ENCODE data around the gene BAD. TPM values are rescaled to one million over a fixed set of nuclear protein-coding genes. Genes with fewer than 3 reads are reported as not detected.

BAD gene
- total and polyA plus RNA-seq, 2 donors (not counting 1 experiment from before 2014, with no cell fraction given), result 24.0 to 39.1 TPM

- no peak overlapping the region for H3K4me3 ChIP-seq (ENCODE audit: control extremely low read depth in 1 of 5, extremely low read depth in 1 of 5, insufficient read depth in 1 of 5, low read depth in 2 of 5, low read length in 4 of 5)
- H3K9ac ChIP-seq (ENCODE audit: low read length), result no peak overlapping the region
- H3K9me3 ChIP-seq (ENCODE audit: control extremely low read depth in 1 of 3, control insufficient read depth in 2 of 3, insufficient read depth in 1 of 3, low read length in 2 of 3), result no peaks in the 10 kb centered on the region
- TF ChIP-seq EZH2 (IDR thresholded peaks at IDR 0.05; ENCODE audit: borderline replicate concordance, insufficient read depth, low read depth, low read length, poor library complexity, severe bottlenecking), result no peak
- TF ChIP-seq, protein P1, sequence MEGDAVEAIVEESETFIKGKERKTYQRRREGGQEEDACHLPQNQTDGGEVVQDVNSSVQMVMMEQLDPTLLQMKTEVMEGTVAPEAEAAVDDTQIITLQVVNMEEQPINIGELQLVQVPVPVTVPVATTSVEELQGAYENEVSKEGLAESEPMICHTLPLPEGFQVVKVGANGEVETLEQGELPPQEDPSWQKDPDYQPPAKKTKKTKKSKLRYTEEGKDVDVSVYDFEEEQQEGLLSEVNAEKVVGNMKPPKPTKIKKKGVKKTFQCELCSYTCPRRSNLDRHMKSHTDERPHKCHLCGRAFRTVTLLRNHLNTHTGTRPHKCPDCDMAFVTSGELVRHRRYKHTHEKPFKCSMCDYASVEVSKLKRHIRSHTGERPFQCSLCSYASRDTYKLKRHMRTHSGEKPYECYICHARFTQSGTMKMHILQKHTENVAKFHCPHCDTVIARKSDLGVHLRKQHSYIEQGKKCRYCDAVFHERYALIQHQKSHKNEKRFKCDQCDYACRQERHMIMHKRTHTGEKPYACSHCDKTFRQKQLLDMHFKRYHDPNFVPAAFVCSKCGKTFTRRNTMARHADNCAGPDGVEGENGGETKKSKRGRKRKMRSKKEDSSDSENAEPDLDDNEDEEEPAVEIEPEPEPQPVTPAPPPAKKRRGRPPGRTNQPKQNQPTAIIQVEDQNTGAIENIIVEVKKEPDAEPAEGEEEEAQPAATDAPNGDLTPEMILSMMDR (IDR thresholded peaks at IDR 0.05), result no peak
- H3K9me3 Mint-ChIP-seq (ENCODE audit: insufficient read depth), result no peaks in the 10 kb centered on the region
- peaks cover 0 to 13% of the 10 kb centered on the region in 2 experiments for H3K36me3 ChIP-seq (replicated peaks in 1 of 2; ENCODE audit: control extremely low read depth in 1 of 2, control insufficient read depth in 1 of 2, extremely low read depth in 1 of 2, insufficient read depth in 2 of 2, low read length in 1 of 2)
- ChIA-PET POLR2A (interaction anchor here (0.6 to 1.2 kb wide), 2 partner anchors 8 to 31 kb away, joined by 3 read pairs; no protein-coding TSS in a partner anchor), CTCF (interaction anchor here (0.7 to 2.1 kb wide), 5 partner anchors 24 to 72 kb away, joined by 3 to 10 read pairs (median 4); partner anchors contain the start of genes CATSPERZ and ESRRA)
- H3K27me3 ChIP-seq (replicated peaks in 1 of 4; ENCODE audit: control extremely low read depth in 1 of 4, control insufficient read depth in 3 of 4, insufficient read depth in 4 of 4, low read length in 3 of 4), result no peaks in the 10 kb centered on the region
- no peak for DNase-seq
- H3K79me2 ChIP-seq (ENCODE audit: control insufficient read depth, insufficient read depth, low read length), result peaks cover 3% of the 10 kb centered on the region
- 96% methylated on average over 13 of the region's 17 CpGs for WGBS (ENCODE audit: insufficient coverage)
- ATAC-seq (ENCODE audit: low read depth), result no peak
- intact Hi-C loops (cut with micrococcal nuclease), result no loop called here
- H3K27ac Mint-ChIP-seq, result no peak overlapping the region
- H3K4me3 Mint-ChIP-seq, result no peak overlapping the region
- H4K20me1 ChIP-seq (ENCODE audit: control insufficient read depth, insufficient read depth, low read length, poor library complexity, severe bottlenecking), result no peaks in the 10 kb centered on the region
- no peak overlapping the region for H2AFZ ChIP-seq (ENCODE audit: insufficient read depth, low read depth, low read length, poor library complexity, severe bottlenecking)
- peaks cover 2% of the 10 kb centered on the region for H3K4me1 Mint-ChIP-seq
- H3K27ac ChIP-seq (ENCODE audit: low read length in 2 of 2), result no peak overlapping the region
- H3K27me3 Mint-ChIP-seq, result no peaks in the 10 kb centered on the region
- peaks cover 2 to 3% of the 10 kb centered on the region in 2 donors for H3K4me1 ChIP-seq (ENCODE audit: control insufficient read depth in 2 of 2, insufficient read depth in 2 of 2, low read length in 2 of 2)
- no peak overlapping the region for H3K4me2 ChIP-seq (replicated peaks; ENCODE audit: low read depth, low read length, poor library complexity, severe bottlenecking)
Measured at GRCh38 chr11:64276653-64277431, 7.6 kb downstream of the BAD start.

DNA sequence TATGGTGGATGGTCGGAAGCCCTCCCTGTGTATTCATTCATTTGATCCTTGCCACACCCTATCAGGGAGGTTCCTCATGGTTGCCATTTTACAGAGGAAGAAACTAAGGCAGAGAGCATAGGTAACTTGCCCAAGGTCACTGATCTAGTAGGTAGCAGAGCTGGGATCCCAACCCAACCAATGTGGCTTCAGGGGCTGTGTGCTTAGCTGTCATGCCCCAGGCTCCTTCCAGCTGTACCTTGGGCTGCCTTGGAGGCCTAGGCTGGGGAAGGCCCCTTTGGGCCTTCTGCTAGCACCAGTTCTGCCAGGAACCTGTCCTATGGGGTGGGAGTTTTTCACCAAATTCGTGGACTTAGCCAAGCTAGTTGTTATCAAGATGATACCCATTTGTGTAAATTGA lies 8.6 kb downstream of the BAD start:
- H2AFZ ChIP-seq (ENCODE audit: insufficient read depth, low read depth, low read length, poor library complexity, severe bottlenecking), result no peak overlapping the region
- no peaks in the 10 kb centered on the region for H3K9me3 ChIP-seq (ENCODE audit: control extremely low read depth in 1 of 3, control insufficient read depth in 2 of 3, insufficient read depth in 1 of 3, low read length in 2 of 3)
- POLR2A ChIA-PET, result interaction anchor here (1.2 kb wide), 1 partner anchor 9 kb away, joined by 3 read pairs; no protein-coding TSS in a partner anchor
- Mint-ChIP-seq H3K4me3 (no peak overlapping the region), H3K9me3 (ENCODE audit: insufficient read depth) (no peaks in the 10 kb centered on the region), H3K27ac (no peak overlapping the region), H3K4me1 (peaks cover 4% of the 10 kb centered on the region), H3K27me3 (no peaks in the 10 kb centered on the region)
- no peak for DNase-seq
- H3K36me3 ChIP-seq (replicated peaks in 1 of 2; ENCODE audit: control extremely low read depth in 1 of 2, control insufficient read depth in 1 of 2, extremely low read depth in 1 of 2, insufficient read depth in 2 of 2, low read length in 1 of 2), result peaks cover 0 to 13% of the 10 kb centered on the region in 2 experiments
- CTCF ChIA-PET, result interaction anchor here (1.1 to 2.1 kb wide), 2 partner anchors 25 to 71 kb away, joined by 4 to 8 read pairs; partner anchors contain the start of gene CATSPERZ
- H4K20me1 ChIP-seq (ENCODE audit: control insufficient read depth, insufficient read depth, low read length, poor library complexity, severe bottlenecking), result no peaks in the 10 kb centered on the region
- no peaks in the 10 kb centered on the region for H3K79me2 ChIP-seq (ENCODE audit: control insufficient read depth, insufficient read depth, low read length)
- no peak overlapping the region for H3K4me3 ChIP-seq (ENCODE audit: control extremely low read depth in 1 of 5, extremely low read depth in 1 of 5, insufficient read depth in 1 of 5, low read depth in 2 of 5, low read length in 4 of 5)
- no peak overlapping the region for H3K4me2 ChIP-seq (replicated peaks; ENCODE audit: low read depth, low read length, poor library complexity, severe bottlenecking)
- TF ChIP-seq, protein P1 (IDR thresholded peaks at IDR 0.05), result no peak
- TF ChIP-seq EZH2 (IDR thresholded peaks at IDR 0.05; ENCODE audit: borderline replicate concordance, insufficient read depth, low read depth, low read length, poor library complexity, severe bottlenecking), result no peak
- WGBS (ENCODE audit: insufficient coverage), result 100% methylated on average over 1 of the region's 2 CpGs
- H3K27ac ChIP-seq (ENCODE audit: low read length in 2 of 2), result no peak overlapping the region
- intact Hi-C loops (cut with micrococcal nuclease), result no loop called here
- H3K9ac ChIP-seq (ENCODE audit: low read length), result no peak overlapping the region
- no peaks in the 10 kb centered on the region for H3K27me3 ChIP-seq (replicated peaks in 1 of 4; ENCODE audit: control extremely low read depth in 1 of 4, control insufficient read depth in 3 of 4, insufficient read depth in 4 of 4, low read length in 3 of 4)
- peaks cover 5 to 8% of the 10 kb centered on the region in 2 donors for H3K4me1 ChIP-seq (ENCODE audit: control insufficient read depth in 2 of 2, insufficient read depth in 2 of 2, low read length in 2 of 2)
- no peak for ATAC-seq (ENCODE audit: low read depth)

Data from B cell (primary cell).